ENCODE measurements around the gene ZNHIT3.

Gene ZNHIT3

GRCh38 chr17:36545077-36545464, 58.6 kb downstream of the ZNHIT3 start:
- no peak for DNase-seq (ENCODE audit: low read depth in 2 of 2, low spot score in 1 of 2)

All from stimulated activated CD8-positive, alpha-beta memory T cell treated with anti-CD3 and anti-CD28 coated beads, Interleukin-4, amount 100 ng/mL, for 4 hours (primary cell).